SK-N-SH (cell line): ENCODE measurements around the gene AK5. TPM values are rescaled to one million over a fixed set of nuclear protein-coding genes. Genes with fewer than 3 reads are reported as not detected.

Source experiments
- CTCF ChIA-PET: fragments of 300-600, 350-600 bp; formaldehyde crosslinking; extraction: SDS; loops from one replicate; lab custom pipeline; 2021; lab: Yijun Ruan, JAX
- POLR2A ChIA-PET: fragments of 350-600 bp; sonication (Branson Sonifier 250); formaldehyde crosslinking; extraction: SDS; loops from one replicate; lab custom pipeline; 2020; ENCODE audit warnings: antibody characterized with exemption, inconsistent platforms; lab: Yijun Ruan, JAX
- DNase-seq: peaks from one replicate; pipeline ENCODE4 v3.0.0; 2012
- H2AFZ ChIP-seq: fragments of 200-600 bp; sonication (generic); 2 replicates; pipeline ENCODE4 v1.8.1; 2016; ENCODE audit warnings: antibody characterized with exemption, mild to moderate bottlenecking, low read depth
- H3F3A ChIP-seq: fragments of 200-600 bp; sonication (generic); replicated peaks from 2 replicates; pipeline ENCODE3; 2016; ENCODE audit warnings: antibody characterized with exemption, mild to moderate bottlenecking; ENCODE audit not compliant: insufficient read depth
- H3K27ac ChIP-seq, 2 experiments: fragments of 200-500 bp in 1 of 2; fragments of 200-600 bp in 1 of 2; sonication (Bioruptor generic) in 1 of 2; sonication (generic), shearing (Covaris generic) in 1 of 2; 2 replicates each; pipeline versions ENCODE4 v1.5.1 to v1.6.1; 2014 to 2016; ENCODE audit warnings: low read depth in 2 of 2, inconsistent platforms in 1 of 2, low read length in 1 of 2, mild to moderate bottlenecking in 1 of 2, mixed read lengths in 1 of 2
- H3K27me3 ChIP-seq: fragments of 200-600 bp; sonication (generic), shearing (Covaris generic); 2 replicates; pipeline ENCODE4 v1.6.1; 2016; ENCODE audit warnings: mixed run types; ENCODE audit not compliant: insufficient read depth
- H3K36me3 ChIP-seq, 2 experiments: fragments of 200-500 bp in 1 of 2; fragments of 200-600 bp in 1 of 2; sonication (Bioruptor generic) in 1 of 2; sonication (generic) in 1 of 2; replicated peaks in 1 of 2; 2 replicates each; pipeline versions ENCODE3 to v1.5.1; 2014 to 2016; ENCODE audit warnings: low read length in 1 of 2, mild to moderate bottlenecking in 1 of 2; ENCODE audit not compliant: insufficient read depth in 2 of 2, control insufficient read depth in 1 of 2
- H3K4me1 ChIP-seq, 2 experiments: fragments of 200-500 bp in 1 of 2; fragments of 200-600 bp in 1 of 2; sonication (Bioruptor generic) in 1 of 2; sonication (generic), shearing (Covaris generic) in 1 of 2; 2 replicates each; pipeline versions ENCODE4 v1.5.1 to v1.6.1; 2014 to 2016; ENCODE audit warnings: low read depth in 1 of 2, low read length in 1 of 2, mixed run types in 1 of 2; ENCODE audit not compliant: insufficient read depth in 2 of 2, control insufficient read depth in 1 of 2
- H3K4me2 ChIP-seq: fragments of 200-600 bp; sonication (generic), shearing (Covaris generic); 2 replicates; pipeline ENCODE4 v1.6.1; 2017; ENCODE audit warnings: mixed run types
- H3K4me3 ChIP-seq, 2 experiments: fragments of 200-500 bp in 1 of 2; fragments of 200-600 bp in 1 of 2; sonication (Bioruptor generic) in 1 of 2; sonication (generic), shearing (Covaris generic) in 1 of 2; 2 replicates each; pipeline versions ENCODE4 v1.5.1 to v1.8.1; 2014 to 2016; ENCODE audit warnings: low read depth in 2 of 2, inconsistent platforms in 1 of 2, low read length in 1 of 2, mild to moderate bottlenecking in 1 of 2, mixed read lengths in 1 of 2, moderate library complexity in 1 of 2
- H3K79me2 ChIP-seq: fragments of 200-600 bp; sonication (generic); 2 replicates; pipeline ENCODE4 v1.8.1; 2017; ENCODE audit warnings: mild to moderate bottlenecking; ENCODE audit not compliant: insufficient read depth
- H3K9ac ChIP-seq: fragments of 200-600 bp; sonication (generic); 2 replicates; pipeline ENCODE4 v1.6.1; 2017; ENCODE audit warnings: mixed run types
- H3K9me2 ChIP-seq: fragments of 200-600 bp; sonication (generic); 2 replicates; pipeline ENCODE4 v1.6.1; 2017; ENCODE audit warnings: mixed run types
- H3K9me3 ChIP-seq: fragments of 200-600 bp; sonication (generic); 2 replicates; pipeline ENCODE4 v1.6.1; 2017; ENCODE audit warnings: mixed run types, mild to moderate bottlenecking, moderate library complexity
- H4K20me1 ChIP-seq: fragments of 200-600 bp; sonication (generic); 2 replicates; pipeline ENCODE4 v1.6.1; 2017; ENCODE audit warnings: mild to moderate bottlenecking, mixed run types; ENCODE audit not compliant: insufficient read depth
- CHD2 ChIP-seq: fragments of 150-350 bp; IDR thresholded peaks from 2 replicates; pipeline ENCODE4 v1.6.1; 2018; ENCODE audit warnings: low read length; ENCODE audit not compliant: partially characterized antibody
- ELF1 ChIP-seq: IDR thresholded peaks from 2 replicates; pipeline ENCODE4 v1.4.0; 2012
- EZH2phosphoT487 ChIP-seq: fragments of 200-600 bp; sonication (generic); IDR thresholded peaks from 2 replicates; pipeline ENCODE4 v1.6.1; 2017; ENCODE audit warnings: low read depth, mixed run types, mild to moderate bottlenecking, antibody characterized with exemption, moderate library complexity, borderline replicate concordance
- JUND ChIP-seq: IDR thresholded peaks from 2 replicates; pipeline ENCODE4 v1.4.0; 2012
- NFIC ChIP-seq: IDR thresholded peaks from 2 replicates; pipeline ENCODE4 v1.4.0; 2012; ENCODE audit warnings: borderline replicate concordance
- NRF1 ChIP-seq: IDR thresholded peaks from 2 replicates; pipeline ENCODE4 v1.6.1; 2012; ENCODE audit warnings: low read depth, mild to moderate bottlenecking, low read length
- PBX3 ChIP-seq: IDR thresholded peaks from 2 replicates; pipeline ENCODE4; 2012
- POLR2AphosphoS5 ChIP-seq: IDR thresholded peaks from 2 replicates; pipeline ENCODE4 v1.6.1; 2012; ENCODE audit warnings: low read depth, low read length
- RCOR1 ChIP-seq: fragments of 150-350 bp; IDR thresholded peaks from 2 replicates; pipeline ENCODE4 v1.6.1; 2017; ENCODE audit warnings: antibody characterized with exemption, low read length
- SIN3A ChIP-seq: IDR thresholded peaks from 2 replicates; pipeline ENCODE4 v1.6.1; 2012; ENCODE audit warnings: low read depth, mild to moderate bottlenecking, low read length, moderate library complexity, borderline replicate concordance
- SMC3 ChIP-seq: IDR thresholded peaks from 2 replicates; pipeline ENCODE4 v1.6.1; 2012; ENCODE audit warnings: low read depth, low read length, improper control_type of control experiment
- TEAD4 ChIP-seq: IDR thresholded peaks from 2 replicates; pipeline ENCODE4 v1.4.0; 2012; ENCODE audit warnings: mild to moderate bottlenecking, borderline replicate concordance; ENCODE audit not compliant: insufficient read depth
- USF1 ChIP-seq: IDR thresholded peaks from 2 replicates; pipeline ENCODE4 v1.4.0; 2012; ENCODE audit warnings: low read depth, borderline replicate concordance
- YY1 ChIP-seq: IDR thresholded peaks from 2 replicates; pipeline ENCODE4 v1.4.0; 2012; ENCODE audit warnings: low read depth, mild to moderate bottlenecking
- ZBTB33 ChIP-seq: IDR thresholded peaks from 2 replicates; pipeline ENCODE4 v1.4.0; 2012; ENCODE audit warnings: low read depth, borderline replicate concordance
- WGBS: methylation state at CpG from one replicate; pipeline ENCODE4 v1.1.6; 2017; ENCODE audit warnings: low lambda C conversion rate; 5-methylcytosine and 5-hydroxymethylcytosine counted together
- polyA plus RNA-seq, 3 experiments: library from polyadenylated mRNA; depleted of rRNA; stranded (reverse); fragments of >200 nt; gene quantifications; 2 replicates each; pipeline ENCODE4 v1.2.3, GENCODE V29; 2012
- TF ChIP-seq, protein P1 (sequence below): fragments of 150-350 bp; IDR thresholded peaks from 2 replicates; pipeline ENCODE4 v1.6.1; 2016; ENCODE audit warnings: mild to moderate bottlenecking, low read depth, low read length
- TF ChIP-seq, protein P2 (sequence below): IDR thresholded peaks from 2 replicates; pipeline ENCODE4 v1.4.0; 2012; ENCODE audit warnings: low read depth

Gene AK5
- polyA plus RNA-seq, 1 of the 3 experiments (the other 2 are of a cell fraction) = 22.9 TPM

DNA sequence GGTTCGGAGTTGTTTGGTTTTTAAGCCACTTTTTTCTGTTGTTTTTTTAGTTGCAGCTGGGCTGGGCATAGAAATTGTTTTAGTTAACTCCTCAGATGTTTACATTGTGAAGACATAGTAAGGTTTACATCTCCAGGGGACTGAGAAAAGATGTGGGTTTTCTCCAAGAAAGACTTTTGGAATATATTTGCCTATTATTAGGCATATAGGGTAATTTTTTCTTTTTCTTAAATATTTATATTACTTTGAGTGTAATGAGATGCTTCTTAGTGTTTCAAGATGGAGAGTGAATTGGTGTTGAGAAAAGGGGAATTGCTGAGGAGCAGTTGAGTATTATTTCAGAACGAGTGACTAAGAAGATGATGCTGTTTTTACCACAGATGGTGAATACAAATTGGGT lies 36.0 kb upstream of the AK5 start (continued):
- TF ChIP-seq SMC3 (no peak), NFIC (no peak), SIN3A (no peak), TEAD4 (no peak), ELF1 (no peak)

GRCh38 chr1:77250126-77250525 lies 31.7 kb upstream of the AK5 start:
- peaks cover 0 to 3% of the 10 kb centered on the region in 2 experiments for H3K36me3 ChIP-seq
- H3K4me3 ChIP-seq = no peak overlapping the region
- H2AFZ ChIP-seq = no peak overlapping the region
- H3K4me1 ChIP-seq = no peaks in the 10 kb centered on the region
- no peaks in the 10 kb centered on the region for H3F3A ChIP-seq
- no peaks in the 10 kb centered on the region for H4K20me1 ChIP-seq
- POLR2A ChIA-PET = no interaction called here
- no peak overlapping the region for H3K27ac ChIP-seq
- no peak overlapping the region for H3K9ac ChIP-seq
- peaks cover 19% of the 10 kb centered on the region; the same call in 1 of the 2 replicates for H3K9me3 ChIP-seq
- TF ChIP-seq, protein P1, sequence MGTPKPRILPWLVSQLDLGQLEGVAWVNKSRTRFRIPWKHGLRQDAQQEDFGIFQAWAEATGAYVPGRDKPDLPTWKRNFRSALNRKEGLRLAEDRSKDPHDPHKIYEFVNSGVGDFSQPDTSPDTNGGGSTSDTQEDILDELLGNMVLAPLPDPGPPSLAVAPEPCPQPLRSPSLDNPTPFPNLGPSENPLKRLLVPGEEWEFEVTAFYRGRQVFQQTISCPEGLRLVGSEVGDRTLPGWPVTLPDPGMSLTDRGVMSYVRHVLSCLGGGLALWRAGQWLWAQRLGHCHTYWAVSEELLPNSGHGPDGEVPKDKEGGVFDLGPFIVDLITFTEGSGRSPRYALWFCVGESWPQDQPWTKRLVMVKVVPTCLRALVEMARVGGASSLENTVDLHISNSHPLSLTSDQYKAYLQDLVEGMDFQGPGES = no peak
- TF ChIP-seq, protein P2, sequence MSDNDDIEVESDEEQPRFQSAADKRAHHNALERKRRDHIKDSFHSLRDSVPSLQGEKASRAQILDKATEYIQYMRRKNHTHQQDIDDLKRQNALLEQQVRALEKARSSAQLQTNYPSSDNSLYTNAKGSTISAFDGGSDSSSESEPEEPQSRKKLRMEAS = no peak
- no peak for TF ChIP-seq PBX3
- TF ChIP-seq JUND = no peak
- no peak for TF ChIP-seq ELF1
- TF ChIP-seq YY1 = no peak
- no peak for TF ChIP-seq NFIC
- no peak for TF ChIP-seq POLR2AphosphoS5
- no peak for TF ChIP-seq NRF1
- TF ChIP-seq USF1 = no peak
- no peak for TF ChIP-seq RCOR1
- TF ChIP-seq CHD2 = no peak
- TF ChIP-seq ZBTB33 = no peak
- TF ChIP-seq EZH2phosphoT487 = no peak
- TF ChIP-seq, all 33 proteins: peak for 0
- Histone ChIP-seq H3K9me2 (no peaks in the 10 kb centered on the region), H3K4me2 (no peak overlapping the region), H3K79me2 (no peaks in the 10 kb centered on the region), H3K27me3 (no peaks in the 10 kb centered on the region)
- no peak for DNase-seq
- CTCF ChIA-PET = no interaction called here
- 35% methylated on average over 1 of the region's 1 CpG for WGBS
